Measurements from ENCODE around the gene USPL1.

DNA sequence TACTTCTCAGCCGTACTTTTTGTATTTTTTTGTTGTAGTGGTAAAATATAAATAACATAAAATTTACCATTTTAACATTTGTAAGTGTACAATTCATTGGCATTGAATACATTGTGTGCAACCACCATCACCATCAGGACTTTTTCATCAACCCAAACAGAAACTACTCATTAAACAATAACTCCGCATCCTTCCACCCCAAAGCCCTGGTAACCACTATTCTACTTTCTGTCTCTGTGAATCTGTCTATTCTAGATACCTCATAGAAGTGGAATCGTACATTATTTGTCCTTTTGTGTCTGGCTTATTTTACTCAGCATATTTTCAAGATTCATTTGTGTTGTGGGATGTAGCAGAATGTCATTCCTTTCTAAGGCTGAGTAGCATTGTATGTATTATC is 38.5 kb downstream of the USPL1 start:
- TF ChIP-seq SPI1 (IDR thresholded peaks at IDR 0.05; ENCODE audit: borderline replicate concordance, low read depth) (no peak), POLR2AphosphoS5 (IDR thresholded peaks at IDR 0.05; ENCODE audit: low read depth) (no peak), GABPA (IDR thresholded peaks at IDR 0.05; ENCODE audit: low read depth) (no peak)
- TF ChIP-seq, protein P1, sequence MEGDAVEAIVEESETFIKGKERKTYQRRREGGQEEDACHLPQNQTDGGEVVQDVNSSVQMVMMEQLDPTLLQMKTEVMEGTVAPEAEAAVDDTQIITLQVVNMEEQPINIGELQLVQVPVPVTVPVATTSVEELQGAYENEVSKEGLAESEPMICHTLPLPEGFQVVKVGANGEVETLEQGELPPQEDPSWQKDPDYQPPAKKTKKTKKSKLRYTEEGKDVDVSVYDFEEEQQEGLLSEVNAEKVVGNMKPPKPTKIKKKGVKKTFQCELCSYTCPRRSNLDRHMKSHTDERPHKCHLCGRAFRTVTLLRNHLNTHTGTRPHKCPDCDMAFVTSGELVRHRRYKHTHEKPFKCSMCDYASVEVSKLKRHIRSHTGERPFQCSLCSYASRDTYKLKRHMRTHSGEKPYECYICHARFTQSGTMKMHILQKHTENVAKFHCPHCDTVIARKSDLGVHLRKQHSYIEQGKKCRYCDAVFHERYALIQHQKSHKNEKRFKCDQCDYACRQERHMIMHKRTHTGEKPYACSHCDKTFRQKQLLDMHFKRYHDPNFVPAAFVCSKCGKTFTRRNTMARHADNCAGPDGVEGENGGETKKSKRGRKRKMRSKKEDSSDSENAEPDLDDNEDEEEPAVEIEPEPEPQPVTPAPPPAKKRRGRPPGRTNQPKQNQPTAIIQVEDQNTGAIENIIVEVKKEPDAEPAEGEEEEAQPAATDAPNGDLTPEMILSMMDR (IDR thresholded peaks at IDR 0.05; ENCODE audit: insufficient read depth, low read length): no peak
- TF ChIP-seq, protein P2, sequence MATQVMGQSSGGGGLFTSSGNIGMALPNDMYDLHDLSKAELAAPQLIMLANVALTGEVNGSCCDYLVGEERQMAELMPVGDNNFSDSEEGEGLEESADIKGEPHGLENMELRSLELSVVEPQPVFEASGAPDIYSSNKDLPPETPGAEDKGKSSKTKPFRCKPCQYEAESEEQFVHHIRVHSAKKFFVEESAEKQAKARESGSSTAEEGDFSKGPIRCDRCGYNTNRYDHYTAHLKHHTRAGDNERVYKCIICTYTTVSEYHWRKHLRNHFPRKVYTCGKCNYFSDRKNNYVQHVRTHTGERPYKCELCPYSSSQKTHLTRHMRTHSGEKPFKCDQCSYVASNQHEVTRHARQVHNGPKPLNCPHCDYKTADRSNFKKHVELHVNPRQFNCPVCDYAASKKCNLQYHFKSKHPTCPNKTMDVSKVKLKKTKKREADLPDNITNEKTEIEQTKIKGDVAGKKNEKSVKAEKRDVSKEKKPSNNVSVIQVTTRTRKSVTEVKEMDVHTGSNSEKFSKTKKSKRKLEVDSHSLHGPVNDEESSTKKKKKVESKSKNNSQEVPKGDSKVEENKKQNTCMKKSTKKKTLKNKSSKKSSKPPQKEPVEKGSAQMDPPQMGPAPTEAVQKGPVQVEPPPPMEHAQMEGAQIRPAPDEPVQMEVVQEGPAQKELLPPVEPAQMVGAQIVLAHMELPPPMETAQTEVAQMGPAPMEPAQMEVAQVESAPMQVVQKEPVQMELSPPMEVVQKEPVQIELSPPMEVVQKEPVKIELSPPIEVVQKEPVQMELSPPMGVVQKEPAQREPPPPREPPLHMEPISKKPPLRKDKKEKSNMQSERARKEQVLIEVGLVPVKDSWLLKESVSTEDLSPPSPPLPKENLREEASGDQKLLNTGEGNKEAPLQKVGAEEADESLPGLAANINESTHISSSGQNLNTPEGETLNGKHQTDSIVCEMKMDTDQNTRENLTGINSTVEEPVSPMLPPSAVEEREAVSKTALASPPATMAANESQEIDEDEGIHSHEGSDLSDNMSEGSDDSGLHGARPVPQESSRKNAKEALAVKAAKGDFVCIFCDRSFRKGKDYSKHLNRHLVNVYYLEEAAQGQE (IDR thresholded peaks at IDR 0.05; ENCODE audit: insufficient replicate concordance, low read depth): no peak

All from HL-60 (cell line).